ENCODE measurements around the gene CD3E. TPM values are rescaled to one million over a fixed set of nuclear protein-coding genes. Genes with fewer than 3 reads are reported as not detected.

Gene CD3E
- total RNA-seq, 4 donors from 2014 or later = 0.36 to 0.52 (median 0.46) TPM; not detected in 1

GRCh38 chr11:118291477-118292135 is 12.9 kb upstream of the CD3E start:
- intact Hi-C loops (cut with DNase I; ENCODE audit: low total_unique reads) = loop anchor here (10.0 kb wide), 1 partner anchor 97 kb away; no protein-coding TSS in a partner anchor
- H3K4me3 ChIP-seq (ENCODE audit: low read depth, poor library complexity, severe bottlenecking) = no peak overlapping the region
- 49 to 55% methylated on average over 9 of the region's 9 CpGs for WGBS, 2 donors
- TF ChIP-seq POLR2A (IDR thresholded peaks at IDR 0.05) = no peak
- no peak for TF ChIP-seq CTCF (IDR thresholded peaks at IDR 0.05)
- DNase-seq (ENCODE audit: low spot score in 2 of 2) = no peak

- no peak for DNase-seq (ENCODE audit: low spot score in 2 of 2)
- no peak overlapping the region for H3K4me3 ChIP-seq (ENCODE audit: low read depth, poor library complexity, severe bottlenecking)
- no peak for TF ChIP-seq POLR2A (IDR thresholded peaks at IDR 0.05)
- no peak for TF ChIP-seq CTCF (IDR thresholded peaks at IDR 0.05)
- 91 to 94% methylated on average over 2 of the region's 2 CpGs for WGBS, 2 donors
- intact Hi-C loops (cut with DNase I; ENCODE audit: low total_unique reads) = loop anchor here (10.0 kb wide), 1 partner anchor 99 kb away; no protein-coding TSS in a partner anchor
Observed at GRCh38 chr11:118294053-118294452, 10.5 kb upstream of the CD3E start.

- TF ChIP-seq CTCF (IDR thresholded peaks at IDR 0.05) (no peak), POLR2A (IDR thresholded peaks at IDR 0.05) (no peak)
- intact Hi-C loops (cut with DNase I; ENCODE audit: low total_unique reads) = loop anchor here (5.0 to 10.0 kb wide), 2 partner anchors 100 to 192 kb away; no protein-coding TSS in a partner anchor
- DNase-seq (ENCODE audit: low spot score in 2 of 2) = no peak
- WGBS, 2 donors = 73 to 88% methylated on average over 5 of the region's 5 CpGs
- no peak overlapping the region for H3K4me3 ChIP-seq (ENCODE audit: low read depth, poor library complexity, severe bottlenecking)
Observed at GRCh38 chr11:118295199-118295598, 9.3 kb upstream of the CD3E start.

GRCh38 chr11:118295815-118296454 is 8.6 kb upstream of the CD3E start:
- no peak for DNase-seq (ENCODE audit: low spot score in 2 of 2)
- 53 to 65% methylated on average over 3 of the region's 3 CpGs for WGBS, 2 donors
- intact Hi-C loops (cut with DNase I; ENCODE audit: low total_unique reads) = loop anchor here (5.0 to 10.0 kb wide), 2 partner anchors 101 to 191 kb away; no protein-coding TSS in a partner anchor
- H3K4me3 ChIP-seq (ENCODE audit: low read depth, poor library complexity, severe bottlenecking) = no peak overlapping the region
- TF ChIP-seq POLR2A (IDR thresholded peaks at IDR 0.05) (no peak), CTCF (IDR thresholded peaks at IDR 0.05) (no peak)

- 58% methylated on average over 8 of the region's 8 CpGs for WGBS, 2 donors
- DNase-seq (ENCODE audit: low spot score in 2 of 2) = no peak
- intact Hi-C loops (cut with DNase I; ENCODE audit: low total_unique reads) = no loop called here
- no peak overlapping the region for H3K4me3 ChIP-seq (ENCODE audit: low read depth, poor library complexity, severe bottlenecking)
- no peak for TF ChIP-seq CTCF (IDR thresholded peaks at IDR 0.05)
- no peak for TF ChIP-seq POLR2A (IDR thresholded peaks at IDR 0.05)
Observed at GRCh38 chr11:118301600-118302195, 2.8 kb upstream of the CD3E start.

All from lower leg skin (tissue), 4 donors.